OCI-LY7 (cell line): ENCODE data around the gene HSPBP1. TPM values are rescaled to one million over a fixed set of nuclear protein-coding genes. Genes with fewer than 3 reads are reported as not detected.

Source experiments
- BruUV-seq: library from RNA; stranded (reverse); fragments of 400-500 nt; replicated peaks from 2 replicates; lab custom pipeline; 2021; lab: Mats Ljungman, UMichigan
- CTCF ChIA-PET: fragments of 300-600 bp; sonication (Branson Sonifier 250); formaldehyde crosslinking; loops from one replicate; lab custom pipeline; 2022; ENCODE audit warnings: antibody characterized with exemption; ENCODE audit not compliant: unreplicated experiment; lab: Charles Lee
- POLR2A ChIA-PET: fragments of 300-600 bp; sonication (Branson Sonifier 250); formaldehyde crosslinking; loops from one replicate; lab custom pipeline; 2022; ENCODE audit warnings: antibody characterized with exemption; lab: Charles Lee
- DNase-seq: peaks from one replicate; pipeline ENCODE4 v3.0.0-alpha.2; 2015; ENCODE audit warnings: low spot score
- H2AFZ ChIP-seq: fragments of 200-600 bp; sonication (generic), shearing (Covaris generic); 2 replicates; pipeline ENCODE4 v1.6.1; 2014; ENCODE audit warnings: mild to moderate bottlenecking, antibody characterized with exemption, low read length, moderate library complexity
- H3K27ac ChIP-seq: fragments of 200-600 bp; sonication (generic); 2 replicates; pipeline ENCODE4 v1.5.1; 2014; ENCODE audit warnings: mixed run types, low read depth, mild to moderate bottlenecking, moderate library complexity, low read length, inconsistent platforms; ENCODE audit not compliant: poor library complexity, severe bottlenecking
- H3K36me3 ChIP-seq: fragments of 200-600 bp; sonication (generic); 2 replicates; pipeline ENCODE4 v1.6.1; 2014; ENCODE audit warnings: mild to moderate bottlenecking, antibody characterized with exemption, low read length, moderate library complexity, mixed read lengths; ENCODE audit not compliant: insufficient read depth
- H3K4me1 ChIP-seq: fragments of 200-600 bp; sonication (generic); 2 replicates; pipeline ENCODE4 v1.5.1; 2014; ENCODE audit warnings: mild to moderate bottlenecking, low read length; ENCODE audit not compliant: insufficient read depth, poor library complexity, severe bottlenecking
- H3K4me2 ChIP-seq: fragments of 200-600 bp; sonication (generic); 2 replicates; pipeline ENCODE4 v1.6.1; 2014; ENCODE audit warnings: mild to moderate bottlenecking, low read length
- H3K4me3 ChIP-seq: fragments of 200-600 bp; sonication (generic); 2 replicates; pipeline ENCODE4 v1.5.1; 2014; ENCODE audit warnings: mild to moderate bottlenecking, low read depth, low read length; ENCODE audit not compliant: poor library complexity, severe bottlenecking
- H3K79me2 ChIP-seq: fragments of 200-600 bp; sonication (generic); 2 replicates; pipeline ENCODE4 v1.6.1; 2016; ENCODE audit warnings: low read depth, mild to moderate bottlenecking, low read length, moderate library complexity, mixed read lengths; ENCODE audit not compliant: insufficient read depth
- H3K9me2 ChIP-seq: fragments of 200-600 bp; sonication (generic); 2 replicates; pipeline ENCODE4 v1.6.1; 2016; ENCODE audit warnings: mild to moderate bottlenecking, low read length, mixed read lengths; ENCODE audit not compliant: insufficient read depth
- H3K9me3 ChIP-seq: fragments of 200-600 bp; sonication (generic); 2 replicates; pipeline ENCODE4 v1.6.1; 2014; ENCODE audit warnings: mild to moderate bottlenecking, mixed run types, low read length, mixed read lengths
- H4K20me1 ChIP-seq: fragments of 200-600 bp; sonication (generic); 2 replicates; pipeline ENCODE4 v1.6.1; 2014; ENCODE audit warnings: mild to moderate bottlenecking, antibody characterized with exemption, low read length, moderate library complexity, mixed read lengths; ENCODE audit not compliant: insufficient read depth
- CTCF ChIP-seq: fragments of 200-600 bp; sonication (generic); conservative IDR thresholded peaks from 2 replicates; pipeline ENCODE4 v1.5.1; 2014; ENCODE audit warnings: mild to moderate bottlenecking, antibody characterized with exemption, low read length, moderate library complexity, mixed read lengths
- EZH2phosphoT487 ChIP-seq: fragments of 200-600 bp; sonication (generic); IDR thresholded peaks from 2 replicates; pipeline ENCODE4 v1.6.1; 2018; ENCODE audit warnings: low read depth, borderline replicate concordance, mild to moderate bottlenecking, mixed run types, antibody characterized with exemption, low read length, moderate library complexity, mixed read lengths
- intact Hi-C: fragments of 100-400 bp; cut with micrococcal nuclease; formaldehyde crosslinking; loops from one replicate; pipeline ENCODE4 v1.10.0; 2022; ENCODE audit not compliant: unreplicated experiment
- total RNA-seq, 2 experiments: library from RNA; depleted of rRNA in 1 of 2; stranded (reverse); fragments of >200 nt in 1 of 2; shearing (Covaris generic) in 1 of 2; gene quantifications; 2 replicates each; pipeline ENCODE4 v1.2.3, GENCODE V29; 2014 to 2022

Gene HSPBP1
- total RNA-seq, 2 experiments from 2014 or later = 38.7 to 41.3 TPM

- Histone ChIP-seq H3K4me1 (peaks cover 11% of the 10 kb centered on the region), H2AFZ (no peak overlapping the region), H3K9me3 (no peaks in the 10 kb centered on the region), H3K4me3 (no peak overlapping the region), H3K27ac (no peak overlapping the region), H3K4me2 (no peak overlapping the region), H4K20me1 (no peaks in the 10 kb centered on the region), H3K9me2 (no peaks in the 10 kb centered on the region), H3K36me3 (no peaks in the 10 kb centered on the region), H3K79me2 (no peaks in the 10 kb centered on the region)
- ChIA-PET CTCF (no interaction called here), POLR2A (no interaction called here)
- no peak for TF ChIP-seq CTCF
- TF ChIP-seq EZH2phosphoT487 = no peak
- no peak for DNase-seq
- no TSS peak for BruUV-seq
- intact Hi-C loops = no loop called here
Measured at GRCh38 chr19:55324662-55325061, 44.8 kb upstream of the HSPBP1 start.

GRCh38 chr19:55322204-55322885, 42.4 kb upstream of the HSPBP1 start:
- Histone ChIP-seq H2AFZ (no peak overlapping the region), H3K4me2 (no peak overlapping the region), H3K36me3 (no peaks in the 10 kb centered on the region), H3K79me2 (no peaks in the 10 kb centered on the region), H3K4me1 (peaks cover 11% of the 10 kb centered on the region), H3K9me2 (no peaks in the 10 kb centered on the region), H3K4me3 (no peak overlapping the region), H3K27ac (no peak overlapping the region), H4K20me1 (no peaks in the 10 kb centered on the region), H3K9me3 (no peaks in the 10 kb centered on the region)
- no peak for DNase-seq
- ChIA-PET CTCF (no interaction called here), POLR2A (interaction anchor here (0.9 kb wide), 1 partner anchor 17 kb away, joined by 3 read pairs; the partner anchor contains the start of gene KMT5C)
- TF ChIP-seq EZH2phosphoT487 (no peak), CTCF (no peak)
- intact Hi-C loops = no loop called here
- no TSS peak for BruUV-seq

GRCh38 chr19:55321466-55322137, 41.7 kb upstream of the HSPBP1 start:
- Histone ChIP-seq H3K4me3 (no peak overlapping the region), H3K9me3 (no peaks in the 10 kb centered on the region), H3K9me2 (no peaks in the 10 kb centered on the region), H3K4me1 (peaks cover 11% of the 10 kb centered on the region), H4K20me1 (no peaks in the 10 kb centered on the region), H2AFZ (no peak overlapping the region), H3K79me2 (no peaks in the 10 kb centered on the region), H3K27ac (no peak overlapping the region), H3K4me2 (no peak overlapping the region), H3K36me3 (no peaks in the 10 kb centered on the region)
- intact Hi-C loops = no loop called here
- TF ChIP-seq CTCF = no peak
- TF ChIP-seq EZH2phosphoT487 = no peak
- no peak for DNase-seq
- no TSS peak for BruUV-seq
- POLR2A ChIA-PET = interaction anchor here (0.9 kb wide), 1 partner anchor 18 kb away, joined by 3 read pairs; the partner anchor contains the start of gene KMT5C
- CTCF ChIA-PET = no interaction called here
